T-helper 2 cell (primary cell): ENCODE results near the gene RAD9A.

Experiments used
- DNase-seq, 5 experiments: peaks; one replicate each; pipeline versions ENCODE4 v3.0.0 to v3.0.0-alpha.2; 2012 to 2022

The RAD9A gene

DNA sequence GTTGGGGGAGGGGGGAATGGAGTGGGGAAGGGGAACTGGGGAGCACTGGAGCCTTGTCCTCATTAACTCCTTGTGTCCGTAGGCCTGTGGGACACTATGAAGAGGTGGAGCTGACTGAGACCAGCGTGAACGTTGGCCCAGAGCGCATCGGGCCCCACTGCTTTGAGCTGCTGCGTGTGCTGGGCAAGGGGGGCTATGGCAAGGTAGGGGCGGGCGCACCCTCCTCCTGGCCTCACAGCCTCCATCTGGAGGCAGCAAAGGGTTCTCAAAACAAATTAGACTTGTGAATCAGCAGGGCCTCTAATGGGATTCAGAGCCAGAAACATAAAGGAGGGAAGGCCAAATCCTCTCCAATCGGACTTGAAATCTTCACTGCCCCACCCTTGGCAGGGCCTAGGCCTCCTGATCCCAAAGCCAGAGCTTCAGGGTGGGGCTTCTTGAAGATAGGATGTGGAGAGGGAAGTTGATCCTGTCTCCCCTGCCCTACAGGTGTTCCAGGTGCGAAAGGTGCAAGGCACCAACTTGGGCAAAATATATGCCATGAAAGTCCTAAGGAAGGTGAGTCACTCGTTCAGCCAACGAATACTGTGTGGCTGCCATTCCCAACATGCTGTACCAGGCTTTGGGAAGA lies 37.4 kb downstream of the RAD9A start:
- DNase-seq, result no peak

DNA sequence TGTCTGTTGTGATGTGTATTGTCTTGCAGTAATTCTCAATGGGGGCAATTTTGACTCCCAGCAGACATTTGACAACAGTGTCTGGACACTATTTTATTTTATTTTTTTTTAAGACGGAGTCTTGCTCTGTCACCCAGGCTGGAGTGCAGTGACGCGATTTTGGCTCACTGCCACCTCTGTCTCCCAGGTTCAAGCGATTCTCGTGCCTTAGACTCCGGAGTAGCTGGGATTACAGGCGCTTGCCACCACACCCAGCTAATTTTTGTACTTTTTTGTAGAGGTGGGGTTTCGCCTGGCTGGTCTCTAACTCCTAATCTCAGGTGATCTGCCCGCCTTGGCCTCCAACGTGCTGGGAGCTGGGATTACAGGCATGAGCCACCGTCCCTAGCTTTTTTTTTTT lies 37.9 kb downstream of the RAD9A start:
- DNase-seq, result no peak

GRCh38 chr11:67431346-67432249 lies 39.8 kb downstream of the RAD9A start:
- no peak for DNase-seq

GRCh38 chr11:67432655-67433349 lies 41.0 kb downstream of the RAD9A start:
- DNase-seq, result no peak

DNA sequence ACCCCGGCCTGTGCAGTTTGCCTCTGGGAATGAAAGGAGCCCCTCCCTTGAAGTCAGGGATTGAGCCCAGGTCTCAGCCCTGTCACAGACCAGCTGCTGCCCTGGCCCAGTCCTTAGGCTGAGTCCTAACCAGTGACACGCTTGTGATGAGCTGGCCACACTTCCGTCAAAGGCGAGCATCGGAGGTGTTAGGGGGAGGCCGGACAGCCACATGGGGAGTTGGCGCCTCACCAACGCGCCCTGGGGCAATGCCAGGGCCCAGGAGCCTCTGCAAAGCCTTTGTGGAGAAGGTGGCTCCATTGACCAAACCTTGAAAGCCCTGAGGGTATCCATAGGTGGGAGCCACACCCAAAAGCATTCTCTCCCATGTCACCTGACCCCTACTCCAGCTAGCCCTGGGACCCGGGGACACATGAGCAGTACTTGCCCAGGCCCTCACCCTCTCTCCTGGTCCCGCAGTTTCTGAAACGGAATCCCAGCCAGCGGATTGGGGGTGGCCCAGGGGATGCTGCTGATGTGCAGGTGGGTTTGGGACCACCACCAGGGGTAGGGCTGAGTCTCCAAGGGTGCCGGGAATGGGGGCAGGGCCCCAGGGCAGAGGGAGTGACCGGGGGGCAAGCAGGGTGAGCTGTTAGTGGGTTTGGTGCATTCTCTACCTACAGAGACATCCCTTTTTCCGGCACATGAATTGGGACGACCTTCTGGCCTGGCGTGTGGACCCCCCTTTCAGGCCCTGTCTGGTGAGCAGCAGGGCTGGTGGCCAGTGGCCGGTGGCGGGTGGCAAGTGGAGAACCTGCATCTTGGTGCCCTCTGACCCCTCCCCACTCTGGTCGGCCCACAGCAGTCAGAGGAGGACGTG lies 42.0 kb downstream of the RAD9A start:
- DNase-seq, result no peak

GRCh38 chr11:67434395-67434881 lies 42.7 kb downstream of the RAD9A start:
- DNase-seq, result peak in 2 of 5 experiments; percentile 22 to 55

GRCh38 chr11:67435031-67435726 lies 43.4 kb downstream of the RAD9A start:
- peak in 1 of 5 experiments; percentile 49 for DNase-seq

GRCh38 chr11:67435727-67436458 lies 44.1 kb downstream of the RAD9A start:
- no peak for DNase-seq

- peak in 3 of 5 experiments; percentile 47 to 89 (median 48) for DNase-seq
These were observed 44.8 kb downstream of the RAD9A start for GRCh38 chr11:67436459-67437081.

- peak in 4 of 5 experiments; percentile 52 to 93 (median 74) for DNase-seq
These were observed 45.5 kb downstream of the RAD9A start, which contains the start of gene PTPRCAP for GRCh38 chr11:67437082-67437808. Gene PTPRCAP, minus strand, starts transcription at chr11:67437682. Its CDS starts 63 bp downstream, at chr11:67437619.

DNA sequence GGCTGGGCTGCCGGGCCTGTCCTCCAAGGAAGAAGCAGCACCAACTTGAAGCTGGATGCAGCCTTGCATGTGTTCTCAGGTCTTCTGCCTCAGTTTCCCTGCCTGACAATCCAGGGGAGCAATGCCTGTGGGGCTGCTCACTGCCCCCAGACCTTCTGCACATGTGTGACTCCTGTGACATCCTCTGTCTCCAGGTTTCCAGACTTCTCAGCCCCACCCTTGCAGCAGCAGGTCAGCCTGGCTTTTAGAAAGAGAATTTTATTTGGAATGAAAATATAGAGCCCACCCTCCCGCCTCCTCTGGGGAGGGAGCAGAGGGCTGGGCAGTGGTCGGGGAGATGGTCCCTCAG lies 46.0 kb downstream of the RAD9A start:
- DNase-seq, result no peak

DNA sequence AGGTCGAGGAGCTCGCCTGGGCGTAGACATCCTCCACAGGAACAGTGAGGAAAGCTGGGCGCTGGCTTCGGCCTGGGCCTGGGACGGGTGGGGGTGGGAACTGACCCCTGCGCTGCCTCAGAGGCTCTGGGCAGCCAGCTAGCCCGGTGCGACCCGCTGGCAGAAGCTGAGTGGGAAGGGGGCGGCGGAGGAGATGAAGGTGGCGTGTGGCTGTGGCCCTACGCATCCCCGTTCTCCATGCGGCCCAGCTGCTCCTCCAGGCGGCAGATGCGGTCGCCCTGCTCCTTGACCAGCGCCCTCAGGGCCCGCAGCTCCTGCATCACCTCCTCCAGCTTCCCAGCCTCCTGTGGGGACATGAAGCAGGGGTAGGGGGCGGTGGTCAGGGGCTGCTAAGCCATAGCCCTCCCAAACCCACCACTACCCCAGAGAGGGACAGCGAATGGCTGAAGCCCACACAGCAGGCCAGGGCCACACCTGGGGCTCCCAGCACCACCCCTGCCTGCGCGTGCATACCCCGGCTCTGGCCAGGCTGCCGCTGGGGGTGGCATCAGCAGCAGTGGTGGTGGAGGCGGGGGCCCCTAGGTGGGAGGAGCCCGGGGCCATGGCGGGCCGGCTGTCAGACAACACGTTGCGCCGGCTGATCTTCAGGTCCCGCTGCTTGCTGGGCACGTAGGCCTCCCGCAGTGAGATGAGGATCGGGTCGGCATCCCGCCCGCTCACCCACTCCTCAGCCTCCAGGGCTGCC lies 46.5 kb downstream of the RAD9A start:
- peak; percentile 55 to 92 (median 68) for DNase-seq

GRCh38 chr11:67439321-67440228 lies 47.8 kb downstream of the RAD9A start:
- peak in 2 of 5 experiments; percentile 23 to 50 for DNase-seq

- DNase-seq, result peak in 1 of 5 experiments; percentile 63
These were observed 48.7 kb downstream of the RAD9A start for GRCh38 chr11:67440229-67441097.

- DNase-seq, result no peak
These were observed 49.3 kb downstream of the RAD9A start for GRCh38 chr11:67441098-67441563.

- peak in 2 of 5 experiments; percentile 38 to 46 for DNase-seq
These were observed 50.1 kb downstream of the RAD9A start for GRCh38 chr11:67441731-67442351.
